Stimulated activated CD8-positive, alpha-beta memory T cell treated with anti-CD3 and anti-CD28 coated beads, Interleukin-12 subunit alpha, Interleukin-12 subunit beta, amount 100 ng/mL, for 24 hours (primary cell): ENCODE data around the gene SLC24A3.

Experiments
- DNase-seq: peaks from one replicate; pipeline ENCODE4 v3.0.0-alpha.2; 2020; ENCODE audit errors: extremely low read depth

Gene SLC24A3

GRCh38 chr20:19271879-19272651 lies 59.6 kb downstream of the SLC24A3 start:
- DNase-seq: no peak

- DNase-seq: no peak
These were observed 60.7 kb downstream of the SLC24A3 start for GRCh38 chr20:19272976-19273654.

- DNase-seq: no peak
These were observed 61.6 kb downstream of the SLC24A3 start for GRCh38 chr20:19274001-19274400.

GRCh38 chr20:19274412-19275015 lies 62.1 kb downstream of the SLC24A3 start:
- no peak for DNase-seq

GRCh38 chr20:19275038-19275629 lies 62.7 kb downstream of the SLC24A3 start:
- DNase-seq: no peak

- DNase-seq: no peak
These were observed 63.2 kb downstream of the SLC24A3 start for GRCh38 chr20:19275630-19276071.

- DNase-seq: no peak
These were observed 64.9 kb downstream of the SLC24A3 start for GRCh38 chr20:19277381-19277780.

- no peak for DNase-seq
These were observed 71.1 kb downstream of the SLC24A3 start for GRCh38 chr20:19283490-19284025.

GRCh38 chr20:19284400-19285178 lies 72.1 kb downstream of the SLC24A3 start:
- DNase-seq: no peak

GRCh38 chr20:19285436-19285835 lies 73.0 kb downstream of the SLC24A3 start:
- no peak for DNase-seq

GRCh38 chr20:19288061-19288460 lies 75.6 kb downstream of the SLC24A3 start:
- no peak for DNase-seq

- no peak for DNase-seq
These were observed 76.2 kb downstream of the SLC24A3 start for GRCh38 chr20:19288636-19289035.

GRCh38 chr20:19289451-19289850 lies 77.0 kb downstream of the SLC24A3 start:
- no peak for DNase-seq

GRCh38 chr20:19291024-19291817 lies 78.8 kb downstream of the SLC24A3 start:
- DNase-seq: no peak

- DNase-seq: no peak
These were observed 79.3 kb downstream of the SLC24A3 start for GRCh38 chr20:19291818-19292132.

- DNase-seq: no peak
These were observed 79.8 kb downstream of the SLC24A3 start for GRCh38 chr20:19292254-19292653.

GRCh38 chr20:19295076-19295475 lies 82.6 kb downstream of the SLC24A3 start:
- DNase-seq: no peak

GRCh38 chr20:19298652-19299051 lies 86.2 kb downstream of the SLC24A3 start:
- no peak for DNase-seq

GRCh38 chr20:19300395-19300794 lies 88.0 kb downstream of the SLC24A3 start:
- no peak for DNase-seq

GRCh38 chr20:19301142-19301541 lies 88.7 kb downstream of the SLC24A3 start:
- no peak for DNase-seq

- DNase-seq: no peak
These were observed 89.4 kb downstream of the SLC24A3 start for GRCh38 chr20:19301843-19302242.
